ENCODE data around the gene CCDC126.
"Not testable (repeated sequence)": the region's sequence is repeated elsewhere in the genome, so short reads cannot be mapped to it uniquely, and the experiment has no call there.

Gene CCDC126

GRCh38 chr7:23633417-23633816 lies 36.2 kb downstream of the CCDC126 start:
- no peak for DNase-seq

GRCh38 chr7:23645822-23646221 lies 48.6 kb downstream of the CCDC126 start:
- DNase-seq = no peak

DNA sequence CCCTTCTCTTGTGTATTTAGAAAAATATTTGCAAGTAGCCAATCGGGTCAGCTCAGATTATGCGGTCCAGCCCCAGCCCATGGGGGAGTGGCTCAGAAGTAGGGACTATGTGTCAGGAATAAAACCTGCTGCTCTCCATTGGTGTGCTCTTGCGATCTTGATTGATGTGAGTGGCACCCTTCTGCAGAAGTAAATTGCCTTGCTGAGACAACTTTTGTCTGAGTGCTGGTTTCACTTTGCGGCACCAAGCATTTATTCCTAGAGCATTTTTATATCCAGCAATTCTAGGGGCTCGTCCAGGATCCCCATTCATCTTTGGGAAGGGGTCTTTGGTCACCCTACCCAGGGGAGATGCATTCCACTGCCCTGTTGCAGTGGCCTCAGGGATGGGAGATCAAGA lies 56.8 kb downstream of the CCDC126 start:
- DNase-seq = no peak

DNA sequence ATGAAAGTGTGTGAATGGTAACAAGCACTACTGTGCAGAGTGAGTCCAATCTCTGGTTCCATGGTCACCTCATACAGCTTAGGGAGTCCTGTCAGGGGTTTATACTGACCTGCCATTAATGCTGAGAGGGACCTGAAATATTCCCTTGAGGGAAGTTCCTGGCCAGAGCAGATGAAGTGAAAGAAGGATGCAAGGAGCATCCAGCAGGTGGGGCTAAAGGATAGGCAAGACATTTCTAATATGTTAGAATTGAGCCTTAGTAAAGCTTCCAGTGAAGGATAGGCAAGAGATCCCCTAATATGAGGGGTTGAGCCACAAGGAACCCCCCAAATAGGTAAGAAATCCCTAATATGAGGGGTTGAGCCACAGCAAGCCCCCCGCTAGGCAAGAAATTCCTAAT lies 57.3 kb downstream of the CCDC126 start:
- peak; percentile 89 to 93 for DNase-seq

GRCh38 chr7:23655433-23655832 lies 58.3 kb downstream of the CCDC126 start:
- no peak for DNase-seq

- DNase-seq = no peak
Measured at GRCh38 chr7:23658831-23659427, 61.7 kb downstream of the CCDC126 start.

DNA sequence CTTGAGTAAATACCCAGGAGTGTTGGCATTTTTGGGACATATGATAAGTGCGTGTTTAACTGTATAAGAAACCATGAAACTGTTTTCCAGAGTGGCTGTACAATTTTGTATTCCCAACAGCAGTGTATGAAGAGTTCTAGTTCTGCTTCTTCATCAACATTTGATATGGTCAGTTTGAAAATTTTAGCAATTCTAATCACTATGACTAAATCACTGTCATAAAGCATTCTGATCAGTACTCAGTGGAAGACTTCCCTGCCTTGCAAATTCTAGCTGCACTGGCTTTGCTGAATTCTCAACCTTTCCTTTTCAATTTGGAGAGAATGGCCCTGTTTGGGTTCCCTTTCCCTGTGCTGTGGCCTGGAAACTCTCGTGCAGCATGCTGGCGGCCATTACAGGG lies 64.2 kb downstream of the CCDC126 start:
- DNase-seq = no peak

- DNase-seq = no peak
Measured at GRCh38 chr7:23662124-23662983, 65.2 kb downstream of the CCDC126 start.

- no peak for DNase-seq
Measured at GRCh38 chr7:23662984-23663313, 65.8 kb downstream of the CCDC126 start.

DNA sequence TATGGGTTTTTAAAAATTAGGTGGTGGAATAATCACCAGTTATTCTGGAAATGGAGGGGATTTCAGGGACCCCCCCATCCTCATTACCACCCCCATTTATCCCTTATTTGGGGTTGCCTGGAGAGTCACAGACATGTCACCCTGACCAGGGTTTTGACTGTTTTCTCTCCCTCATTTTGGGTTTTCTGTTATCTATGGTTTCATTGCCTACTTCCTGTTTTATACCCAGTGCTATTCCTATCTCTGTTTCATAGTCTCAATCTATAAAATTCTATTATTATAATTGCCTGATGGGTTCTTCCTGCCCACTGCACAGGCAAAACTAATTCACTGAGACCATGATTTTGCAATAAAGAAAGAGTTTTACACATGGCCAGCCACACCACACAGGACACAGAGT lies 66.9 kb downstream of the CCDC126 start:
- peak; percentile 3 to 22 for DNase-seq

GRCh38 chr7:23672033-23672432 lies 74.9 kb downstream of the CCDC126 start:
- no peak for DNase-seq

- DNase-seq = peak; percentile 94 to 95
Measured at GRCh38 chr7:23679898-23680413, 82.8 kb downstream of the CCDC126 start, which contains the start of gene FAM221A. Gene FAM221A (plus strand): TSS chr7:23680199. CDS start chr7:23680219, 20 bp downstream.

GRCh38 chr7:23680414-23681405 lies 83.5 kb downstream of the CCDC126 start:
- peak; percentile 84 to 93 for DNase-seq

GRCh38 chr7:23684041-23684440 lies 86.9 kb downstream of the CCDC126 start:
- not testable (repeated sequence) for DNase-seq

- DNase-seq = no peak
Measured at GRCh38 chr7:23685731-23686130, 88.5 kb downstream of the CCDC126 start.

GRCh38 chr7:23687011-23687410 lies 89.8 kb downstream of the CCDC126 start:
- DNase-seq = no peak

DNA sequence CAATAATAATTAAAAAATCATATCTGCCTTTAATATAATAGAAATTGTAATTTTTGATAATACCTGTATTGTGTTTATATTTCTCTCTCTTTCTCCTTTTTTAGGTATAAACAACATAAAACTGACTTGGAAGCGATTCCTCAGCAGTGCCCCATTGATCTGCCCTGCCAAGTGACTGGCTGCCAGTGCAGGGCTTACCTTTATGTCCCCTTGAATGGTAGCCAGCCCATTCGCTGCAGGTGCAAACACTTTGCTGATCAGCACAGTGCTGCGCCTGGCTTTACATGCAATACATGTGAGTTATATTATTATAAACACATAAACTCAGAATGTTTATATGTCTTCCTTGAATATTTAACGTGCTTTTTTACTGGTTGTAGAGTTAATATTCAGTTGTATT lies 92.0 kb downstream of the CCDC126 start:
- DNase-seq = no peak

GRCh38 chr7:23691320-23691719 lies 94.1 kb downstream of the CCDC126 start:
- no peak for DNase-seq

GRCh38 chr7:23693224-23693623 lies 96.0 kb downstream of the CCDC126 start:
- no peak for DNase-seq
